ENCODE measurements around the gene FHIT.

GRCh38 chr3:61114316-61114953 lies 136.8 kb downstream of the FHIT start:
- no peak for TF ChIP-seq CTCF (conservative IDR thresholded peaks at IDR 0.05)
- no peak for TF ChIP-seq EZH2 (IDR thresholded peaks at IDR 0.05; ENCODE audit: low read depth)

Data from PC-9 (cell line).